HepG2 (cell line): ENCODE measurements around the gene PURB. TPM values are rescaled to one million over a fixed set of nuclear protein-coding genes. Genes with fewer than 3 reads are reported as not detected.

ENCODE experiments used
- ATAC-seq: fragments of 200-7000 bp; cut with Tn5 transposase; 3 replicates; pipeline ENCODE4 v1.9.1; 2020; ENCODE audit warnings: mild to moderate bottlenecking, moderate library complexity
- BruUV-seq: library from RNA; stranded (reverse); fragments of 400-500 nt; replicated peaks from 2 replicates; lab custom pipeline; 2021; lab: Mats Ljungman, UMichigan
- CTCF ChIA-PET: fragments of 300-600 bp; formaldehyde crosslinking; extraction: SDS; loops from one replicate; lab custom pipeline; 2021; ENCODE audit warnings: low total read pairs, inconsistent platforms, low intra/inter-chr PET ratio; lab: Yijun Ruan, JAX
- POLR2A ChIA-PET: fragments of 350-600 bp; sonication (Branson Sonifier 250); formaldehyde crosslinking; loops from one replicate; lab custom pipeline; 2020; ENCODE audit warnings: antibody characterized with exemption, inconsistent platforms; lab: Yijun Ruan, JAX
- DNase-seq: peaks from one replicate; pipeline ENCODE4 v3.0.0-alpha.2; 2015; ENCODE audit warnings: low spot score
- FAIRE-seq: peaks from 3 replicates; lab custom pipeline; 2011; peaks lifted over from hg19 to GRCh38; lab: Jason Lieb, UNC
- H2AFZ ChIP-seq: one replicate; pipeline ENCODE4 v1.6.1; 2011; ENCODE audit warnings: low read length, inconsistent platforms
- H3K27ac ChIP-seq: fragments of 300-600 bp; 3 replicates; pipeline ENCODE4 v1.8.0; 2011; ENCODE audit warnings: mixed run types, mild to moderate bottlenecking, mixed read lengths, low read length, inconsistent platforms; ENCODE audit not compliant: insufficient read depth; ENCODE audit errors: extremely low read length
- H3K27me3 ChIP-seq, 2 experiments: fragments of 200-600 bp in 1 of 2; 2 replicates in 1 of 2; 3 replicates in 1 of 2; pipeline versions ENCODE4 v1.6.0 to v1.8.0; 2011; ENCODE audit warnings: low read length in 2 of 2, mild to moderate bottlenecking in 2 of 2, moderate library complexity in 2 of 2, inconsistent platforms in 1 of 2; ENCODE audit not compliant: insufficient read depth in 2 of 2, control insufficient read depth in 1 of 2
- H3K36me3 ChIP-seq, 2 experiments: fragments of 200-600 bp in 1 of 2; replicated peaks in 1 of 2; 2 replicates in 1 of 2; 3 replicates in 1 of 2; pipeline versions ENCODE4 v1.5.1 to v1.8.0; 2011; ENCODE audit warnings: low read length in 2 of 2, inconsistent platforms in 1 of 2; ENCODE audit not compliant: insufficient read depth in 2 of 2, control insufficient read depth in 1 of 2
- H3K4me1 ChIP-seq: 2 replicates; pipeline ENCODE4 v1.5.1; 2012; ENCODE audit warnings: low read length, inconsistent platforms; ENCODE audit not compliant: insufficient read depth
- H3K4me2 ChIP-seq: 2 replicates; pipeline ENCODE4 v1.6.0; 2011; ENCODE audit warnings: low read depth, low read length, inconsistent platforms
- H3K4me3 ChIP-seq, 3 experiments: fragments of 200-600 bp in 1 of 3; sonication (generic), shearing (Covaris generic) in 1 of 3; replicated peaks in 1 of 3; 2 replicates each; pipeline ENCODE4 v1.5.1; 2011 to 2016; ENCODE audit warnings: low read length in 3 of 3, inconsistent platforms in 2 of 3, low read depth in 2 of 3, mild to moderate bottlenecking in 2 of 3, control low read depth in 1 of 3, mixed read lengths in 1 of 3; ENCODE audit not compliant: insufficient read depth in 1 of 3
- H3K79me2 ChIP-seq: one replicate; pipeline ENCODE4 v1.6.1; 2011; ENCODE audit warnings: low read length, inconsistent platforms; ENCODE audit not compliant: insufficient read depth
- H3K9ac ChIP-seq: 2 replicates; pipeline ENCODE4 v1.6.0; 2011; ENCODE audit warnings: mild to moderate bottlenecking, low read depth, low read length, inconsistent platforms; ENCODE audit not compliant: insufficient read depth
- H3K9me3 ChIP-seq: 2 replicates; pipeline ENCODE4 v1.5.1; 2012; ENCODE audit warnings: mild to moderate bottlenecking, low read length
- H4K20me1 ChIP-seq: 2 replicates; pipeline ENCODE4 v1.6.0; 2011; ENCODE audit warnings: inconsistent platforms, mild to moderate bottlenecking, low read length, moderate library complexity; ENCODE audit not compliant: insufficient read depth
- DPF2 ChIP-seq: sonication (generic); formaldehyde crosslinking; IDR thresholded peaks from 2 replicates; pipeline ENCODE4 v1.4.0; 2020; ENCODE audit warnings: mild to moderate bottlenecking, low read depth, missing genetic modification reagents, borderline replicate concordance
- GFI1 ChIP-seq: sonication (generic); formaldehyde crosslinking; IDR thresholded peaks from 2 replicates; pipeline ENCODE4 v1.5.0; 2020; ENCODE audit warnings: missing genetic modification reagents, mild to moderate bottlenecking, borderline replicate concordance
- NPAS2 ChIP-seq: sonication (generic); formaldehyde crosslinking; IDR thresholded peaks from 2 replicates; pipeline ENCODE4 v1.8.0; 2022; ENCODE audit warnings: mild to moderate bottlenecking, missing genetic modification reagents, borderline replicate concordance
- TAF1 ChIP-seq: sonication (generic); formaldehyde crosslinking; IDR thresholded peaks from 2 replicates; pipeline ENCODE4 v1.4.0; 2020; ENCODE audit warnings: missing genetic modification reagents
- ZBTB42 ChIP-seq: sonication (generic); formaldehyde crosslinking; IDR thresholded peaks from 2 replicates; pipeline ENCODE4 v1.5.0; 2020; ENCODE audit warnings: mild to moderate bottlenecking, missing genetic modification reagents
- ZFX ChIP-seq: sonication (generic); formaldehyde crosslinking; IDR thresholded peaks from 2 replicates; pipeline ENCODE4 v1.4.0; 2020; ENCODE audit warnings: mild to moderate bottlenecking, low read depth, missing genetic modification reagents, moderate library complexity
- ZNF430 ChIP-seq: sonication (generic); formaldehyde crosslinking; IDR thresholded peaks from 2 replicates; pipeline ENCODE4 v1.9.0; 2021; ENCODE audit warnings: mild to moderate bottlenecking, missing genetic modification reagents
- ZNF605 ChIP-seq: sonication (generic); formaldehyde crosslinking; IDR thresholded peaks from 2 replicates; pipeline ENCODE4 v1.8.0; 2022; ENCODE audit warnings: mild to moderate bottlenecking, missing genetic modification reagents
- ZNF616 ChIP-seq: sonication (generic); formaldehyde crosslinking; IDR thresholded peaks from 2 replicates; pipeline ENCODE4 v1.5.0; 2020; ENCODE audit warnings: low read depth, mild to moderate bottlenecking, missing genetic modification reagents
- WGBS: methylation state at CpG from one replicate; pipeline ENCODE4 v1.1.6; 2017; ENCODE audit warnings: low lambda C conversion rate; 5-methylcytosine and 5-hydroxymethylcytosine counted together
- in situ Hi-C: cut with HindIII; loops from 2 replicates; pipeline ENCODE4 v1.10.0; 2017; ENCODE audit warnings: low pct_unique_long_range_greater_than_20kb; ENCODE audit not compliant: extremely low pct_ligation_motif_present
- intact Hi-C: fragments of 100-400 bp; cut with micrococcal nuclease; formaldehyde crosslinking; loops from one replicate; pipeline ENCODE4 v1.10.0; 2022; ENCODE audit not compliant: unreplicated experiment
- polyA plus RNA-seq, 8 experiments: library from polyadenylated mRNA; depleted of rRNA in 3 of 8; stranded (reverse) in 7 of 8; unstranded in 1 of 8; fragments of >200 nt; fragmentation: Illumina TruSeq in 4 of 8; extraction: Trizol in 4 of 8; gene quantifications; 2 replicates each; pipeline versions ENCODE4 v1.2.1 to v1.2.3, GENCODE V29; 2011 to 2016; ENCODE audit warnings: low read depth in 4 of 8, missing spikeins in 1 of 8, mixed read lengths in 1 of 8; ENCODE audit not compliant: insufficient read depth in 1 of 8
- total RNA-seq, 5 experiments: library from RNA; depleted of rRNA; stranded (reverse); fragments of >200 nt; fragmentation: Illumina TruSeq; extraction: Trizol; gene quantifications; 2 replicates each; pipeline ENCODE4 v1.2.3, GENCODE V29; 2016; ENCODE audit warnings: low read depth in 1 of 5
- TF ChIP-seq, protein P1 (sequence below): sonication (generic); formaldehyde crosslinking; IDR thresholded peaks from 2 replicates; pipeline ENCODE4 v1.8.0; 2022; ENCODE audit warnings: mild to moderate bottlenecking, missing genetic modification reagents, moderate library complexity
- TF ChIP-seq, protein P2 (sequence below): sonication (generic); formaldehyde crosslinking; IDR thresholded peaks from 2 replicates; pipeline ENCODE4 v1.5.0; 2020; ENCODE audit warnings: mild to moderate bottlenecking, missing genetic modification reagents

The PURB gene
- total and polyA plus RNA-seq, 2 of the 13 experiments (the other 11 are each of a cell fraction or from before 2014, with no cell fraction given): 2.3 to 4.3 TPM

DNA sequence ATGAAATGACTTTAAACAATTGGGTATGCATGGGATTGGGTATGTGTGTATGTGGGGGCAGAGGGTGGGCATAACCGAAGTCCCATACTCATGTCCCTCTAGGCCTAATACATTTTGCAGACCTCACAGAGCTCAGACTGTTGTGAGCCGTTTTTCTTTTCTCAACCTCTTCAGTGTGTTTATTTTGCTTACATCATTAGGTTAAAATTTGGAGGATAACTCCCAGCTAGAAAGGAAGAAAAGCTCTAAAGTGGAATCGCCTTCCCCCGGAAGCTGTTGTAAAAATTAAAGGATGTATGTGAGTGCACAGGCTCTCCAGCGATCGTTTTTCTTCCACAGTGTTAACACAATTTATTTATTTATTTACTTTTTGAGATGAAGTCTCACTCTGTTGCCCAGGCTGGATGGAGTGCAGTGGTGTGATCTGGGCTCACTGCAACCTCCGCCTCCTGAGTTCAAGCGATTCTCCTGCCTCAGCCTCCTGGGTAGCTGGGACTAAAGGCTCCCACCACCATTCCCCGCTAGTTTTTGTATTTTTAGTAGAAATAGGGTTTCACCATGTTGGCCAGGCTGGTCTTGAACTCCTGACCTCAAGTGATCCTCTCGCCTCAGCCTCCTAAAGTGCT, 36.0 kb downstream of the PURB start:
- no peak for TF ChIP-seq NPAS2 (CRISPR knock-in tag)
- TF ChIP-seq ZNF605 (CRISPR knock-in tag): no peak
- TF ChIP-seq DPF2: no peak
- Histone ChIP-seq H2AFZ (no peak overlapping the region), H3K36me3 (no peaks in the 10 kb centered on the region), H3K4me2 (peak overlapping the region; percentile 76), H3K9ac (peak overlapping the region; percentile 84), H3K27me3 (no peaks in the 10 kb centered on the region; a peak in 1 of 5 replicates), H3K79me2 (peaks cover 32% of the 10 kb centered on the region), H3K4me1 (peaks cover 34% of the 10 kb centered on the region), H3K27ac (peak overlapping the region; percentile 94), H3K9me3 (no peaks in the 10 kb centered on the region), H3K4me3 (peak overlapping the region in 2 of 3 experiments; percentile 44 to 78; a peak in 2 of 6 replicates), H4K20me1 (peaks cover 20% of the 10 kb centered on the region)
- intact Hi-C loops (loop anchor here (2.0 kb wide), 1 partner anchor 53 kb away; the partner anchor contains the start of gene PPIA), in situ Hi-C loops (no loop called here)
- DNase-seq (no peak), ATAC-seq (no peak), FAIRE-seq (no peak)
- ChIA-PET POLR2A (interaction anchor here (0.6 to 1.1 kb wide), 4 partner anchors 10 to 276 kb away, joined by 3 to 5 read pairs (median 4); partner anchors contain the start of gene DDX56), CTCF (interaction anchor here (2.3 kb wide), 1 partner anchor 262 kb away, joined by 9 read pairs; no protein-coding TSS in a partner anchor)
- no TSS peak for BruUV-seq
- 83% methylated on average over 10 of the region's 10 CpGs for WGBS

DNA sequence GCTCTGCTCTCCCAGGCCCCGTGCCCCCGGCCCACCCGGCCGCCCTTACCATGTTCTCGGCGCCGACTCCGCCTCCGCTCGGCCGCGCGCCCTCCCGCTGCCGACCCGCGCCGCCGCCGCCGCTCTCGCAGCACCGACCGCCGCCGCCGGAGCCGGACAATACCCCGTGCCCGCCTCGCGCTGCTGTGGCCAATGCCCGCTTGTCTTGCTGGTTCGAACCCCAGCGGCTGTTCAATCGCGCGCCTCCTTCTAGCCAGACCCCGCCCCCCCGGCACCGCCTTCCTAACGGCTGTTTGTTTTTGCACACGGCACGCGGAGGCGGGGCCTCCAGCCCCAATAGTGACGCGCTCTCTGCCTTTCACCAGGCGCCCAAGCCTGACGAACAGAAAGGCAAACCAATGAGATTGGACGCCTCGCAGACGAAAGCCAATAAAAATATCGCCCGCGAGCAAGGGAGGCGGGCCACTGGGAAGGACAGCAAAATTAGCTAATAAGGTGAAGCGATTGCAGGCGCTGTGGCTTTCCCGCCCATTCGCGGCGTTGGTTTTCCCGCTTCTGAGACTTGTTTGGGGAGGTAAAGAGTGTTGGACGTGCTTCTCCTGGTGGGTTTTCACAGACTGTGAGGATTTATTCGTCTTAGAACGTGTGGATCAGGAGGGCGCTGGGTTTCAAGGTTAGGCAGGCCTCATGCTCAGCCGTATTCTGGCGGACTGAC, 37.3 kb downstream of the PURB start, which contains the start of gene H2AZ2:
Gene H2AZ2 (minus strand): TSS at position 168 of the 715 bp plus-strand sequence. CDS start 116 bp downstream, at position 52.
- peaks cover 40% of the 10 kb centered on the region for H3K4me1 ChIP-seq
- peaks cover 45% of the 10 kb centered on the region for H3K79me2 ChIP-seq
- H3K36me3 ChIP-seq: 0 out of 5 replicates have a peak, but pooled peaks cover 0 to 5% of the 10 kb centered on the region in 2 experiments
- in situ Hi-C loops: no loop called here
- 2% methylated on average over 17 of the region's 70 CpGs for WGBS
- peak within 1 kb of the TSS; percentile 83 for H2AFZ ChIP-seq
- intact Hi-C loops: loop anchor here (1.0 to 2.0 kb wide), 3 partner anchors 39 to 260 kb away; partner anchors contain the start of gene PPIA
- H3K27ac ChIP-seq: peak within 1 kb of the TSS; percentile 94
- CTCF ChIA-PET: interaction anchor here (1.1 to 2.3 kb wide), 4 partner anchors 51 to 260 kb away, joined by 3 to 9 read pairs (median 6); no protein-coding TSS in a partner anchor
- H3K27me3 ChIP-seq: no peaks in the 10 kb centered on the region; a peak in 1 of 5 replicates
- ATAC-seq: peak; percentile 94
- H4K20me1 ChIP-seq: peaks cover 20% of the 10 kb centered on the region
- FAIRE-seq: peak; percentile 86
- peak within 1 kb of the TSS; percentile 91 for H3K9ac ChIP-seq
- POLR2A ChIA-PET: interaction anchor here (0.5 to 2.9 kb wide), 27 partner anchors 9 to 307 kb away, joined by 3 to 20 read pairs (median 4); partner anchors contain the start of genes DDX56, NPC1L1, OGDH and PURB
- H3K4me3 ChIP-seq: peak within 1 kb of the TSS; percentile 64 to 92 (median 85)
- peak; percentile 98 for DNase-seq
- H3K9me3 ChIP-seq: no peaks in the 10 kb centered on the region
- BruUV-seq: no TSS peak
- peak within 1 kb of the TSS; percentile 76 for H3K4me2 ChIP-seq
- TF ChIP-seq TAF1 (peak; percentile 57; the same call in 1 of the 2 replicates), ZBTB42 (no peak), GFI1 (CRISPR knock-in tag) (peak; percentile 13; the same call in 1 of the 2 replicates), ZNF616 (CRISPR knock-in tag) (0 out of 2 replicates have a peak, but pooled peaks have one; percentile 16), ZNF430 (CRISPR knock-in tag) (0 out of 2 replicates have a peak, but pooled peaks have one; percentile 21), ZFX (CRISPR knock-in tag) (0 out of 2 replicates have a peak, but pooled peaks have one; percentile 52)
- TF ChIP-seq, protein P1, sequence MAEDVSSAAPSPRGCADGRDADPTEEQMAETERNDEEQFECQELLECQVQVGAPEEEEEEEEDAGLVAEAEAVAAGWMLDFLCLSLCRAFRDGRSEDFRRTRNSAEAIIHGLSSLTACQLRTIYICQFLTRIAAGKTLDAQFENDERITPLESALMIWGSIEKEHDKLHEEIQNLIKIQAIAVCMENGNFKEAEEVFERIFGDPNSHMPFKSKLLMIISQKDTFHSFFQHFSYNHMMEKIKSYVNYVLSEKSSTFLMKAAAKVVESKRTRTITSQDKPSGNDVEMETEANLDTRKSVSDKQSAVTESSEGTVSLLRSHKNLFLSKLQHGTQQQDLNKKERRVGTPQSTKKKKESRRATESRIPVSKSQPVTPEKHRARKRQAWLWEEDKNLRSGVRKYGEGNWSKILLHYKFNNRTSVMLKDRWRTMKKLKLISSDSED: no peak
- TF ChIP-seq, protein P2, sequence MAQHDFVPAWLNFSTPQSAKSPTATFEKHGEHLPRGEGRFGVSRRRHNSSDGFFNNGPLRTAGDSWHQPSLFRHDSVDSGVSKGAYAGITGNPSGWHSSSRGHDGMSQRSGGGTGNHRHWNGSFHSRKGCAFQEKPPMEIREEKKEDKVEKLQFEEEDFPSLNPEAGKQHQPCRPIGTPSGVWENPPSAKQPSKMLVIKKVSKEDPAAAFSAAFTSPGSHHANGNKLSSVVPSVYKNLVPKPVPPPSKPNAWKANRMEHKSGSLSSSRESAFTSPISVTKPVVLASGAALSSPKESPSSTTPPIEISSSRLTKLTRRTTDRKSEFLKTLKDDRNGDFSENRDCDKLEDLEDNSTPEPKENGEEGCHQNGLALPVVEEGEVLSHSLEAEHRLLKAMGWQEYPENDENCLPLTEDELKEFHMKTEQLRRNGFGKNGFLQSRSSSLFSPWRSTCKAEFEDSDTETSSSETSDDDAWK: no peak
